ENCODE measurements around the gene MYOC.
"Not testable (repeated sequence)": the region's sequence is repeated elsewhere in the genome, so short reads cannot be mapped to it uniquely, and the experiment has no call there.

Gene MYOC

GRCh38 chr1:171652234-171652822 is at the start of gene MYOC:
Gene MYOC, minus strand, starts transcription at chr1:171652688. Its CDS starts 77 bp downstream, at chr1:171652611.
- no peak for DNase-seq

- no peak for DNase-seq
These were observed 47.0 kb upstream of the MYOC start for GRCh38 chr1:171699531-171699930.

GRCh38 chr1:171695772-171696171 is 43.3 kb upstream of the MYOC start:
- not testable (repeated sequence) for DNase-seq

DNA sequence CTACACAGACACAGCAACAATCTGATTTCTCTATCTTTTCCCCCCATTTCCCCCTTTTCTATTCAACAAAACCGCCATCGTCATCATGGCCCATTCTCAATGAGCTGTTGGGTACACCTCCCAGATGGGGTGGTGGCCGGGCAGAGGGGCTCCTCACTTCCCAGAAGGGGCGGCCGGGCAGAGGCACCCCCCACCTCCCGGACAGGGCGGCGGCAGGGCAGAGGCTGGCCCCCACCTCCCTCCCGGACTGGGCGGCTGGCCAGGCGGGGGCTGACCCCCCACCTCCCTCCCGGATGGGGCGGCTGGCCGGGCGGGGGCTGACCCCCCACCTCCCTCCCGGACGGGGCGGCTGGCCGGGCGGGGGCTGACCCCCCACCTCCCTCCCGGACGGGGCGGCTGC is 41.1 kb upstream of the MYOC start:
- not testable (repeated sequence) for DNase-seq

- DNase-seq: no peak
These were observed 31.4 kb upstream of the MYOC start for GRCh38 chr1:171683870-171684269.

- DNase-seq: no peak
These were observed 27.9 kb upstream of the MYOC start for GRCh38 chr1:171680339-171680738.

DNA sequence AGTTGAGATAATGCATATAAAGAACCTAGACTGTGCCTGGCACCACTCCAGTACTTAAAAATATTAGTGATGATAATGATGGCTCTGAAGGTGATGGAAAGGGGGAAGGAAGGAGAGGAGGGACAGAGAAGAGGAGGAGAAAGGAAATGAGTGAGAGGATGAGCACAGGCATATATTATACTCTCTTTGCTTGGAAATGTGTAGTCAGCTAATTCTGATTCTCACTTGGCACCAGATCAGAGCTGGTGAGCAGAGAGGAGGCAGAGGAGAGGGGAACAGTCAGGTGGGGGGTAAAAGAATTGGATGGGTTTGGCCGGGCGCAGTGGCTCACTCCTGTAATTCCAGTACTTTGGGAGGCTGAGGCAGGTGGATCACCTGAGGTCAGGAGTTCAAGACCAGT is 24.3 kb upstream of the MYOC start:
- no peak for DNase-seq

DNA sequence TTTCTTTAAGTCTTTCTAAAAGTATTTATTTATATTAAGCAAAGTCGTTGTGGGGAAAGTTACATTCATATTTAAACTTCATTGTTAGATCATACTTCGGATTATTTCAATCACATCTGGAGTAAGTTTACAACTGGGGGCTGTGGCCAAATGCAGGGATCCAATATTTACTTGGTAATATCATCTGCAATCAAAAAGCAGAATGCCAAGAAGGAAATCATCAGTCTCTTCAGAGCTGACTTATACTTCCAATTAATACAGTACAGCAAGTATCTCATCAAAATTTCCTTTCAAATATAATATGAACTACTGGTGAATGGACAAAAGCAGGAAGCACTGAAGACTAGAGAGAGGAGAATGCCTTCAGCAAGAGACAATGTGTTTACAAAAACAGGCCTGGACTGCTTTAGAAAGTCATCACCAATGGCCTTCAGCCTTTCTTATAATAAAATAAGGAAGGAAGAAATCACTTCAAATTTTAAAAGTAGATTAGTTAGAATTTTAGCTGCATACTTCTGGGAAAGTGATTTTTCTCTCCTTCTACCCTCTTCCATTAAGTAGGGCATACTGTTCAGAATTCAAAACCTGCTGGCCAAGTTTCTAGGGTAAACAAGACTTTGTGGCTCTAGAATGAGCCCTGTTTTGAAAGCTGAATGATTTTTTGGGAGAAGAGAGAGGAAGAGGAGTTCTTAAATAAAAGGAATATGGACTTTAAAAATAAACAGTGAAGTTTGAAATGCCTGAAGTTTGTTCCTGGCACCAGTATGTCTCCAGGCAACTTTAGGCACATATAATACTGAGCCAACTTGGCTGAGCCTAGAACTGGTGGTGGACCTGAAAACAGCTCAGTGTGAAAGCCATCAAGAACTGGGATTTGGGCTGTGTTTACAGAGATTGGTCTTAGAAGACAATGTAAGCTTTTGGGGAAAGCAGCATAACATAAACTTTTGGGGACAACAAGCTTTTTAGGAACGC is 22.2 kb upstream of the MYOC start:
- no peak for DNase-seq

- DNase-seq: no peak
These were observed 18.3 kb upstream of the MYOC start for GRCh38 chr1:171670739-171671138.

DNA sequence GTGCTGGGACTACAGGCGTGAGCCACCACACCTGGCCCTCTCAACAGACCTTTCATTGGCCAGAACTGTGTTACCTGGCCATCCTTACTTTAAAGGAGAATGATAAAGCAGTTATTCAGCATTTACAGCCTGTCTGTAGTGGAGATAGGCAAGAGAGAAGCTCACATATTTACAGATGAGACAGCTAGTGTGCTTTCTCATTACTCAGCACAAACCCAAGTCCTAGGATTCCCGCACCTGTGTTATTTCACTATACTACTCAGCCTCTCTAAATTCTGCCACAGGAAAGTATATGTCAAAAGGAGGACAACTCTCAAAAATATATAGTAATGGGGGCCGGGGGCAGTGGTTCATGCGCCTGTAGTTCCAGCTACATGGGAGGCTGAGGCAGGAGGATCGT is 15.9 kb upstream of the MYOC start:
- DNase-seq: no peak

GRCh38 chr1:171666114-171666769 is 13.8 kb upstream of the MYOC start:
- no peak for DNase-seq

GRCh38 chr1:171664976-171665375 is 12.5 kb upstream of the MYOC start:
- DNase-seq: no peak

DNA sequence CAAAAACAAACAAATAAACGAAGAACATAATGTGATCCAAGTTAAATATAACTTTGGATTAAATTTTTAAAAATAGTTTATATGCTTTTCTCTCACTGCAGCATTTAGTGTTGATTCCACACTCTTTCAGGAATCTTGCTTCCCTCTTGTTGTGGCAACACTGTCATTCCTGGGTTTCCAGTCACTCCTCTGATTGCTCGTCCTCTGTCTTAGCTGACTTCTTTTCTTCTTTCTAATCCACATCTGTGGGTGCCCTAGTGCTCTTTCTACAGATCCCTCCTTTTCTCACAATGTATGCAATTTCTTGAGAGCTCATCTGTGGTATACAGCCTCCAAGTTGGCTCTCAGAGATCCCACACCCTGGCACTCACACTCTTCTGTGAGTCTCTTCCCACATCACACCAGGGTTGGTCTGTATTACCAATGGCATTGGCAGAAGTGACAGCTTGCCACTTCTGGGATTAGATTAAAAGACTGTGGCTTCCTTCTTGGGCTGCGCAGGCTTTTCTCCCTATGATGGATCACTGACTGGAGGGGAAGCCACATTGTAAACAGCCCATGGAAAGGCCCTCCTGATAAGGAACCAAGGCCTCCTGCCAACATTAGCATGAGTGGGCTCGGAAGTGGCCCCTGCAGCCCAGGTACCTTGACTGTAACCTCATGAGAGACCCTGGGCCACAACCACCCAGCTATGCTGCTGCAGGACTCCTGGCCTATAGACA is 11.5 kb upstream of the MYOC start:
- DNase-seq: no peak

GRCh38 chr1:171663036-171663853 is 10.8 kb upstream of the MYOC start:
- no peak for DNase-seq

DNA sequence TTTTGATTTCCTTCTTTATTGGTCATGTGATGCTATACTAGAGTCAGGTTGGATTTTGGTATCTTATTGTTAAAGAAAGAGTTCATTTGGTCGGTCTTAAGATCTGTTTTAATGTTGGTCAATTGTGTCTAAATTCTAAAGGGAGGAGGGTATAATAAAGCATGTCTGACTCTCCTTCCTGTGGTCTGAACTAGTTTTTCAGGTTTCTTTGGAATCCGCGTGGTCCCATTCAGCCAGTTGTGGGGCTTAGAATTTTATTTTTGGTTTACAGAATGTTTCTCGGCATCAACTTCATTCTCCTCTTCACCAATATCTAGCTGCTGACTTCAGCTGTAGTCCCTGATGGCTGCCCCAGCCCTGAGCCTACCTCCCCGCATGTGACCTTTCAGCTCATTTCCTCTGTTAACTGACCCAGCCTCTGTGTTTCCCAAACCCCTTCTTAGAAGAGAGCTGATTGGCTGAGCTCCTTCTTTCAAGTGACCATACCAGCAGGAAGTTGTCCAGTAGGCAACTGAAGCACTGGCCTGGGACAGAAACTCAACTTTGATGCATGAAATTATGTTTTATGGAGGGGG is 8.7 kb upstream of the MYOC start:
- DNase-seq: no peak

- not testable (repeated sequence) for DNase-seq
These were observed 3.7 kb upstream of the MYOC start for GRCh38 chr1:171656206-171656605.

GRCh38 chr1:171655746-171656116 is 3.2 kb upstream of the MYOC start:
- no peak for DNase-seq

DNA sequence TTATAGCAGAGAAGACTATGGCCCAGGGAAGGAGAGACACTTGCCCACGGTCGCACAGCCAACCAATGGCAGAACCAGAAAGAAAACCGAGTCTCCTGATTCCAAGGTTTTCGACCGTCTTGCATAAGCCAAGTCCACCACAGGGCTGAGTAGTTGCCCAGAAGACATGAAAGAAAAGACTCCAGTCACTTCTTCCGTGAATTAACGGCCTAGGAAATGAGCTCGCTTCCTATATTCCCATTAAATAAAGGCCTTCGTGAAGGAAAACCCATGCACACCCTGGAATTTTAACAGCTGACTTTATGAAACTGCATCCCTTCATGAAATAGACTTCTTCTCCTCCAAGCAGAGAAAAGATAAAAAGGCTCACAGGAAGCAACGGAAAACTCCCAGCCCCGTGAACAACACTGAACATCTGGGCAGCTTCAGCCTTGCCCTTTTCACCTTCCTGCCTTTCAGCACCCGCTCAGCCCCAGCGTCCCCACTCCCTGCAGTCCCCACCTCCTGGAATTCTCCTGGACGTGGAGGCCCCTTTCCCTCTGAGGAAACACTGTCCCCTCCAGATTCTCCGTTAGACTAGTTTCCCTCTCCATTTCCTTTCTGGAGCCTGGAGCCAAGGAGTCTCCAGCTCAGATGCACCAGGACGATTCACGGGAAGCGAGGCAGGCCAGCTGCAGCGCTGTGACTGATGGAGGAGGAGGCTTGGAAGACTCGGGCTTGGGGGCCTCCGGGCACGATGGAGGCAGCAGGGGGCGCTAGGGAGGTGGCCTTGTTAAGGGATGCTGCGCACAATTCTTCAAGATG is 2.7 kb upstream of the MYOC start:
- no peak for DNase-seq

GRCh38 chr1:171654201-171654941 is 1.9 kb upstream of the MYOC start:
- no peak for DNase-seq

GRCh38 chr1:171653796-171654195 is 1.3 kb upstream of the MYOC start:
- no peak for DNase-seq

Measured in NCI-H1694 treated with DMSO at 0.1 percent for 48 hours (cell line).